Stimulated activated CD4-positive, alpha-beta T cell treated with anti-CD3 and anti-CD28 coated beads, Interleukin-1b, Interleukin-23, amount 100 ng/mL, for 48 hours (primary cell): ENCODE data around the gene NUDT9.
"Not testable (repeated sequence)": the region's sequence is repeated elsewhere in the genome, so short reads cannot be mapped to it uniquely, and the experiment has no call there.

ENCODE experiments used
- DNase-seq: peaks from one replicate; pipeline ENCODE4 v3.0.0-alpha.2; 2020

The NUDT9 gene

GRCh38 chr4:87410157-87410556, 12.2 kb upstream of the NUDT9 start:
- DNase-seq: no peak

DNA sequence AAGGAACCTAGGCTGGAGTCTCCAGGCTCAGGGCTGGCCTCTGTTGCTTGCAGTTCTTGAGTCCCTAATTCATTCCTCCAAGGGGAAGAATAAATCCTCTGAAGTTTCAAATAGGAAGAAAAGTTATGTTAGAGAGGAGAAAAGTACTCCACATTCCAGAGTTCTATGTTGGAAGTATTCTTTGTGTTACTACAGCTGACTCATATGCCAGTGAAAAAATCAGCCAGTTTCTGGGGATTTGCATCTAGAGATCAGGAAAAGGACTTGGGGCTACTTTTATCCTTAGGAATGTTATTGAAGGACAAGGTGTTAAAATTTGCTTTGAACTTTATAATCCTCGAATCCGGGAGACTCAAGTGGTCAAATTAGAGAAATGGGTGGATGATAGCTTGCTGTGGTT, 11.7 kb upstream of the NUDT9 start:
- DNase-seq: no peak

DNA sequence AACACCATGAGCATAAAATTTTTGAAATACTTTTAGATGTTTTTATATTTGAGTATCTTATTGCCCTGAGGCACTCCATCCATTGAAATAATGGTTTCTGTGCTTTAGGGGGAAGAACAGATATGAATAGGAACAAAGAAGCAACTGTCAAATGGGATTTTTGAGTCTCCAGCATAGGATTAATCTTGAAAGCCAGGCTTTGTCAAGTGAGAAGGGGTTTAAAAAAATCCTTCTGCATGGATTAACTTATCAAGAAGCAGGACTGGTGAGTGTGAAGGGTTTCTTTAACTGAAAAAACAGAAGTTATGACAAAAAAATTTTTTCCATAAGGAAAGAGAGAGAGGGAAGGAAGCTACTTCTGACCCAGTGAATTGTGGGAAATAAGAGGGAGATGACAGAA, 7.6 kb upstream of the NUDT9 start:
- no peak for DNase-seq

DNA sequence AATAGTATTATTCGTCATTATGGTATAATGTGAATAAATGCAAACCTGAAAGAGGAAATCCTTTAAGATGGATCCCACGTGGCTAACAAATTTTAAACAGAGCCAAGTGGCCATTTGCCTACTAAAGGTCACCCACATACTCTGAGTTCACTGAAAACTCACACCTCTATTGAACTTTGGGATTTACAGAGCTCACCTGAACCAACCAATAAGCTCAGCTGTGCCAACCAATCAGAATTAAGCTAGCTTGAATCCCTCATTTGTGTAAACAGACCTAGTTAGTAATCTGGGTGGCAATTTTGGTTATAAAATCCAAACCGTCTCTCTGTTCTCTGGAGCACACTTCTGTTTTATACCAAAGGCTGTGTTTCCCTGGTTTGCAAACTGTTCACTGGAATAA, 5.4 kb upstream of the NUDT9 start:
- no peak for DNase-seq

GRCh38 chr4:87418410-87418809, 4.0 kb upstream of the NUDT9 start:
- not testable (repeated sequence) for DNase-seq

- no peak for DNase-seq
Measured at GRCh38 chr4:87419578-87420249, 2.7 kb upstream of the NUDT9 start.

- DNase-seq: no peak
Measured at GRCh38 chr4:87420276-87420830, 2.0 kb upstream of the NUDT9 start.

DNA sequence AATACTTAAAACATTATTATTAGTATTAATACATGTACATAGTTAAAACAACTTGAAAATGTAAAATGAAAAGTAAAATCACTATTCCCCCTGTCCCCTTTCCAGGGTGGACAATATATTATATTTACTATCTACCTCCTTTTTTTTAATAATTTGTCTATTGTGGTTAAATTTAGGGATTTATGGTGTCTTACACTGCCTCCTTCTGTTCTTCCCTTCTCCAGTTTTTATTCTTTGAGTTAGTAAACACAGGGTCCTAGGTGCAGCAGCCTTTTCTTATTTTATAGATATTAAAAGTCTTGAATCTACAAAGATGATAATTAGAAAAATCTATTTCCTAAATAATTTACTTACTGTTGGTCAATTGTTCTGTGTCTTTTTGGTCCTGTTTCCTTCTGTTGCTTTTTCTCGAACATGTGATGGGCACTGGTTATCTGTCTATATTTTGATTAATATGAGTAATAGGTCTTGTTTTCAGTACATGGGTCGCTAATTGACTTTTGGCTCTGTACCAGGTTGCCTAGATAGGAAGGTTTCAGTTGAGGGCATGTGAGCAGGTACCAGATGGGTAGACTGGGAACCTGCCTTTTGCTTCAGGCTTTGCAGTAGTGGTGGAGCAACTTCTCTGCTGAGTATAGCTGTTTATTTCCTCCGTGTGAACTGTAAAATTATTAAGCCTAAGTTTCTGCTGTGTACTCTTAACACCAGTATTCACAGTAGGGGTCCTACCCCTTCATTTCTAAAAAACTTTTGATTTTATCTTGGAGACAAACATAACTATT, 1.1 kb downstream of the NUDT9 start:
- no peak for DNase-seq

- DNase-seq: not testable (repeated sequence)
Measured at GRCh38 chr4:87424099-87424543, 1.7 kb downstream of the NUDT9 start.

- DNase-seq: peak; percentile 13
Measured at GRCh38 chr4:87425711-87426110, 3.3 kb downstream of the NUDT9 start.

DNA sequence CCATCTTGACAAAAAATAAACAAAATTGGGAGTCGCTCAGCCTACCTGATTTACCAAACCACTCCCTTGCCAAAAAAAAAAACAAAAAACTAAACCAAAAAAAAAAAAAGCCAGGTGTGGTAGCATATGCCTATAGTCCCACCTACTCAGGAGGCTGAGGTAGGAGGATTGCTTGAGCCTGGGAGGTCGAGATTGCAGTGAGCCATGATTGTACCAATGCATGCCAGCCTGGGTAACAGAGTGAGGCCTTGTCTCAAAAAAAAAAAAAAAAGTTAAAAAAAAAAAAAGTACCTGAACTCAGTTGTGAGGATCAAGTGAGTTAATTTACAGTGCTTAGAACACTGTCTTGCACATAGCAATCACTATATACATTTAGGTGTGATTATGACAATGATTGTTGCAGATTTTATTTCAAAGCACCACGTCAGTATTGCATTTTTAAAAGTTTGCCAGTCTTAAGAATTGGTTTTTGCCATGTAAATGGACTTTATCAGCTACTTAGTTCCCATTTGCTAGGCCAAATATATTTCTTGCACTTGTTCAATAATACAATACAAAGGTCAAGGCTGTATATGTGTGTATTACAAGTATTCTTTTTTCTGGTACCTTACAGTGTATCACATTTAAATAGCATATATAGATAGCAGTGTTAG, 4.6 kb downstream of the NUDT9 start:
- no peak for DNase-seq

- no peak for DNase-seq
Measured at GRCh38 chr4:87427518-87427868, 5.1 kb downstream of the NUDT9 start.

GRCh38 chr4:87428979-87429378, 6.6 kb downstream of the NUDT9 start:
- no peak for DNase-seq

- no peak for DNase-seq
Measured at GRCh38 chr4:87430038-87430437, 7.7 kb downstream of the NUDT9 start.

GRCh38 chr4:87433342-87433741, 11.0 kb downstream of the NUDT9 start:
- DNase-seq: no peak

DNA sequence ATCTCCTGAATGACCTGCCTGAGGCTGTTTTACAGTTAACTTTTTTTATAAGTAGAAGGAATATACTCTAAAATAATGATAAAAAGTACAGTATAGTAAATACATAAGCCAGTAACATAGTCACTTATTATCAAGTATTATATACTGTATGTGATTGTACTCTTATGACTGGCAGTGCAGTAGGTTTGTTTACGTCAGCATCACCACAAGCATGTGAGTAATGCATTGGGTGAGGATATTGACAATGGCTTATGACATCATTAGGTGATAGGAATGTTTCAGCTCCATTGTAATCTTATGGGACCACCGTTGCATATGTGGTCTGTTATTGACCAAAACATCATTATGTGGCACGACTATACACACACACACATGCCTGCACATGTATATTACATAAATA, 20.5 kb downstream of the NUDT9 start:
- DNase-seq: no peak

DNA sequence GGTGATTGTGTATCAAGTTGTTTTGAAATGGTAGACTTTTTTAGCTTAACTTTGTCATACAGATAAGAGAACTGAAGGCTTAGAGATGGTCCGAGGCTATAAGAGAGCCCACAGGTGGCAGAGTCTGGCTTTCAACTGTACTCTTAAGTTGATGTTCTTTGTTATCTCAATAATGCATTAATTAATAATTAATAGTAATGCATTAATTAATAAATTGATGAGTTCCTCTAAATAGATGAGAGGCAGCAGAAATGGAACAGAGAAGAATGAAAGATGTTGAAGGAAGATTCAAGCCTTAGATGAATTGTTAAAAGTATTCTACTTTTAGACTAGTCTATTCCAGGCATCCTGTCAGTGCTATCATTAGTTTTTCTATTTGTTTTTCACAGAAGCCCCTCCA, 22.4 kb downstream of the NUDT9 start:
- DNase-seq: no peak

GRCh38 chr4:87445964-87446363, 23.6 kb downstream of the NUDT9 start:
- DNase-seq: no peak

DNA sequence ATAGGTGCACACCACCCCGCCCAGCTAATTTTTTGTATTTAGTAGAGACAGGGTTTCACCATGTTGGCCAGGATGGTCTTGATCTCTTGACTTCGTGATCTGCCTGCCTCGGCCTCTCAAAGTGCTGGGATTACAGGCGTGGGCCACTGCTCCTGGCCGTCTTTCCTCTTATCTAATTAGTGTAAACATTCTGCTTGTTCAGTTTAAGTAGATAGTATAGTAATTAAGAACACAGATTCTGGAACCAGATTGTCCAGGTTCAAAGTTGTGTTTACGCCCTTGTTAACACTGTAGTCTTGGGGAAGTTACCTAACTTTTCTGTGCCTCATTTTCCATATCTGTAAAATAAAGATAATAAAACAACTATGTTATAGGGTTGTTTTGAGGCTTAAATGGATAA, 24.0 kb downstream of the NUDT9 start:
- not testable (repeated sequence) for DNase-seq

- DNase-seq: no peak
Measured at GRCh38 chr4:87451537-87451936, 29.2 kb downstream of the NUDT9 start.

DNA sequence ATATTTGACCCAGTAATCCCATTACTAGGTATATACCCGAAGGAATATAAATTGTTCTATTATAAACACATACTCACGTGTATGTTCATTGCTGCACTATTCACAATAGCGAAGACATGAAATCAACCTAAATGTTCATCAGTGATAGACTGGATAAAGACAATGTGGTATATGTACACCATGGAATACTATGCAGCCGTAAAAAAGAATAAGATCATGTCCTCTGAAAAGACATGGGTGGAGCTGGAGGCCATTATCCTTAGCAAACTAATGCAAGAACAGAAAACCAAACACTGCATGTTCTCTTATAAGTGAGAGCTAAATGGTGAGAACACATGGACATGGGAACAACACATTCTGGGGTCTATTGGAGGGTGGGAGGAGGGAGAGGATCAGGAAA, 36.5 kb downstream of the NUDT9 start:
- DNase-seq: no peak

GRCh38 chr4:87461281-87461700, 38.9 kb downstream of the NUDT9 start:
- DNase-seq: no peak

DNA sequence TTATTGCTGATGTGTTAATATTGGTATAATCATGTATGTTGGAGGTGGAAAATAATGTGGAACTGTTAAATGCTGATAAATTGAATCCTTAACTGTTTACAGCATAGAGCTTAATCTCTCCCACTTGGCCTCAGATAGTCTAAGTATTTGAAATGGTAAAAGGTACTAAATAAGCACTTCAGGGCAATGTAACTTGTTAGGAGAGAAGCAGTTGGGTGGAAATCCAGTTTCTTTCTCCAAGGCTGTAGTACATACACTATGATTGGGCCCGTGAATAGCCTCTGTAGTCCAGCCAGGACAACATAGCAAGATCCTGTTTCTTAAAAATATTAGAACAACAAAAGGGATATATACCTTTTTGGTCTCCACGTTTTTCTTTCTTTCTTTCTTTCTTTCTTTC, 39.7 kb downstream of the NUDT9 start:
- no peak for DNase-seq
